ENCODE data around the gene ANKRD33.
"Not testable (repeated sequence)": the region's sequence is repeated elsewhere in the genome, so short reads cannot be mapped to it uniquely, and the experiment has no call there.

Gene ANKRD33

GRCh38 chr12:51883998-51884675 lies 3.8 kb upstream of the ANKRD33 start:
- DNase-seq, result no peak

GRCh38 chr12:51884676-51885229 lies 3.1 kb upstream of the ANKRD33 start:
- no peak for DNase-seq

- DNase-seq, result not testable (repeated sequence)
Observed at GRCh38 chr12:51885294-51886020, 2.4 kb upstream of the ANKRD33 start.

GRCh38 chr12:51886021-51886710 lies 1.7 kb upstream of the ANKRD33 start:
- no peak for DNase-seq

GRCh38 chr12:51888316-51889215 lies 663 bp downstream of the ANKRD33 start:
- peak; percentile 96 for DNase-seq

GRCh38 chr12:51889216-51890132 lies 1.6 kb downstream of the ANKRD33 start:
- DNase-seq, result peak; percentile 77

GRCh38 chr12:51890133-51890464 lies 2.2 kb downstream of the ANKRD33 start:
- DNase-seq, result no peak

- DNase-seq, result no peak
Observed at GRCh38 chr12:51890511-51891171, 2.7 kb downstream of the ANKRD33 start.

GRCh38 chr12:51891843-51892242 lies 3.9 kb downstream of the ANKRD33 start:
- no peak for DNase-seq

GRCh38 chr12:51893786-51894185 lies 5.9 kb downstream of the ANKRD33 start:
- no peak for DNase-seq

GRCh38 chr12:51895378-51896135 lies 7.7 kb downstream of the ANKRD33 start:
- DNase-seq, result no peak

- no peak for DNase-seq
Observed at GRCh38 chr12:51896236-51896635, 8.3 kb downstream of the ANKRD33 start.

GRCh38 chr12:51897181-51897580 lies 9.3 kb downstream of the ANKRD33 start:
- DNase-seq, result no peak

- no peak for DNase-seq
Observed at GRCh38 chr12:51898506-51898905, 10.6 kb downstream of the ANKRD33 start.

- no peak for DNase-seq
Observed at GRCh38 chr12:51898937-51899336, 11.0 kb downstream of the ANKRD33 start.

- no peak for DNase-seq
Observed at GRCh38 chr12:51900323-51900889, 12.5 kb downstream of the ANKRD33 start.

- no peak for DNase-seq
Observed at GRCh38 chr12:51901121-51901817, 13.4 kb downstream of the ANKRD33 start.

- no peak for DNase-seq
Observed at GRCh38 chr12:51901881-51902280, 14.0 kb downstream of the ANKRD33 start.

- DNase-seq, result no peak
Observed at GRCh38 chr12:51904951-51905470, 17.1 kb downstream of the ANKRD33 start.
